ENCODE data around the gene NAV3. TPM values are rescaled to one million over a fixed set of nuclear protein-coding genes. Genes with fewer than 3 reads are reported as not detected.

The NAV3 gene
- total RNA-seq, 2 donors from 2014 or later = 0.08 TPM; not detected in 1

DNA sequence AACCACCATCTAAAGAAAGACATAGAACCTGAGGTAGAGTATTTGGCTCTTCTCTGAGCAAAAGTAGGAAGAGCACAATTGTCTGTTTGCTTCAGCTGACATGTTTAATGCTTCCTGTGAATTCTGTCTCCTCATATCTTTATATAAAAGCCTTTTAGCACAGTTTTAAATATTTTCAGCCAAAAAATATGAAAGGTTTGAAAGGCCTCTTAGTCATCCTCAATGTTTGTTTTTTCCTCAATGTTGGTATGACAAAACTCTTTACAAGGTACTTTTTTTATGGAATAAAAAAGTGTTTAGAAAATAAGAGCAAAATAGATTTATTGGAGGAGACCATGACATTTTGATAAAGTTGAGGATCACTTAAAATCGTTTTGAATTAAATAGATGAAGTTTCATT is 360.9 kb downstream of the NAV3 start:
- Mint-ChIP-seq H3K27ac (no peak overlapping the region), H3K4me1 (no peaks in the 10 kb centered on the region), H3K36me3 (ENCODE audit: low read depth) (no peaks in the 10 kb centered on the region), H3K4me3 (no peak overlapping the region), H3K27me3 (no peaks in the 10 kb centered on the region)
- DNase-seq (no peak), ATAC-seq (no peak)
- peaks cover 4% of the 10 kb centered on the region for H3K9me3 ChIP-seq (ENCODE audit: control insufficient read depth, low read length, poor library complexity, severe bottlenecking)

GRCh38 chr12:78192979-78193378 is 362.3 kb downstream of the NAV3 start:
- H3K27ac Mint-ChIP-seq = no peak overlapping the region
- H3K4me1 Mint-ChIP-seq = no peaks in the 10 kb centered on the region
- no peaks in the 10 kb centered on the region for H3K36me3 Mint-ChIP-seq (ENCODE audit: low read depth)
- ATAC-seq (no peak), DNase-seq (no peak)
- no peak overlapping the region for H3K4me3 Mint-ChIP-seq
- H3K9me3 ChIP-seq (ENCODE audit: control insufficient read depth, low read length, poor library complexity, severe bottlenecking) = peaks cover 4% of the 10 kb centered on the region
- H3K27me3 Mint-ChIP-seq = no peaks in the 10 kb centered on the region

GRCh38 chr12:78194448-78194847 is 363.8 kb downstream of the NAV3 start:
- H3K4me1 Mint-ChIP-seq = no peaks in the 10 kb centered on the region
- H3K4me3 Mint-ChIP-seq = no peak overlapping the region
- ATAC-seq (no peak), DNase-seq (no peak)
- H3K9me3 ChIP-seq (ENCODE audit: control insufficient read depth, low read length, poor library complexity, severe bottlenecking) = peaks cover 4% of the 10 kb centered on the region
- no peak overlapping the region for H3K27ac Mint-ChIP-seq
- H3K27me3 Mint-ChIP-seq = no peaks in the 10 kb centered on the region
- no peaks in the 10 kb centered on the region for H3K36me3 Mint-ChIP-seq (ENCODE audit: low read depth)

DNA sequence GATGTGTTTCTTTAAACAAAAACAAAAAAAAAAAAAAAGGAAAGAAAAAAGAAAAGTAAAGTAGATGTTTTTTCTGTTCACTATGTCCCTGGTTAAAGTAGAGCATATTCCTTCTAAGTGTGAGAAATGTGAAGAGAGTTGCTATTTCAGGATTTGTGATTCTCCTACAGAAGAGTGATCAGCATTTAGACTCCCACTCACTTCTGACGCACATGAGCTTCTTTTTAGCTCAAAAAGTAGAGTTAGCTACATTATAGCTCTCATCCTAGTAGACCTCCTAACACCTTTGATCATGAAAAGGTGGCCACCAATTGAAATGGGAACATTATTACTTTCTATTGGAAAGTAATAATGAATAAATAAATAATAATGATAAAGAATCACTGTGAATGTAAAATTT is 368.2 kb downstream of the NAV3 start:
- DNase-seq (no peak), ATAC-seq (no peak)
- Mint-ChIP-seq H3K4me1 (no peaks in the 10 kb centered on the region), H3K36me3 (ENCODE audit: low read depth) (no peaks in the 10 kb centered on the region), H3K27ac (no peak overlapping the region), H3K27me3 (no peaks in the 10 kb centered on the region), H3K4me3 (no peak overlapping the region)
- H3K9me3 ChIP-seq (ENCODE audit: control insufficient read depth, low read length, poor library complexity, severe bottlenecking) = no peaks in the 10 kb centered on the region

DNA sequence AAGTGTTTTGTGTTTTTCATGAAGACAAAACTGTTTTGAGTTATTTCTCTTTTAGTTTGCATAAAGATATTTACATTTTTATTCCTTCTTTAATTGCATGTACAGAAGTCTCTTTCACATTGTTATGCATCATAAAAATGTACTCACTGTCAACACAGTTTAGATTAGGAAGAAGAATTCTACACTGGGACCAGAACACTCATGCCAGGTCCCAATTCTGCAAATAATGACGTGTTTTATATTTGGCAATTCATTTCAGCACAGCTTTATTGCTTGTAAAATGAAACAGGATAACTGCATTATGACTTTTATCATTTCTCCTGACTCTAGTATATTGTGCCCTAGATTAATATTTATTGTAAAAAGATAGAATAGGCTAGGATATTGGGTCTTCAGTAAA is 369.2 kb downstream of the NAV3 start:
- H3K4me3 Mint-ChIP-seq = no peak overlapping the region
- H3K27ac Mint-ChIP-seq = no peak overlapping the region
- DNase-seq (no peak), ATAC-seq (no peak)
- H3K9me3 ChIP-seq (ENCODE audit: control insufficient read depth, low read length, poor library complexity, severe bottlenecking) = no peaks in the 10 kb centered on the region
- H3K27me3 Mint-ChIP-seq = no peaks in the 10 kb centered on the region
- no peaks in the 10 kb centered on the region for H3K4me1 Mint-ChIP-seq
- no peaks in the 10 kb centered on the region for H3K36me3 Mint-ChIP-seq (ENCODE audit: low read depth)

GRCh38 chr12:78204926-78205325 is 374.2 kb downstream of the NAV3 start:
- no peaks in the 10 kb centered on the region for H3K27me3 Mint-ChIP-seq
- ATAC-seq = no peak
- no peak for DNase-seq
- no peaks in the 10 kb centered on the region for H3K9me3 ChIP-seq (ENCODE audit: control insufficient read depth, low read length, poor library complexity, severe bottlenecking)
- no peaks in the 10 kb centered on the region for H3K4me1 Mint-ChIP-seq
- no peak overlapping the region for H3K4me3 Mint-ChIP-seq
- H3K36me3 Mint-ChIP-seq (ENCODE audit: low read depth) = no peaks in the 10 kb centered on the region
- no peak overlapping the region for H3K27ac Mint-ChIP-seq

- no peaks in the 10 kb centered on the region for H3K27me3 Mint-ChIP-seq
- no peak overlapping the region for H3K4me3 Mint-ChIP-seq
- DNase-seq (no peak), ATAC-seq (no peak)
- no peaks in the 10 kb centered on the region for H3K9me3 ChIP-seq (ENCODE audit: control insufficient read depth, low read length, poor library complexity, severe bottlenecking)
- H3K27ac Mint-ChIP-seq = no peak overlapping the region
- H3K36me3 Mint-ChIP-seq (ENCODE audit: low read depth) = no peaks in the 10 kb centered on the region
- no peaks in the 10 kb centered on the region for H3K4me1 Mint-ChIP-seq
Measured at GRCh38 chr12:78208092-78208491, 377.4 kb downstream of the NAV3 start.

DNA sequence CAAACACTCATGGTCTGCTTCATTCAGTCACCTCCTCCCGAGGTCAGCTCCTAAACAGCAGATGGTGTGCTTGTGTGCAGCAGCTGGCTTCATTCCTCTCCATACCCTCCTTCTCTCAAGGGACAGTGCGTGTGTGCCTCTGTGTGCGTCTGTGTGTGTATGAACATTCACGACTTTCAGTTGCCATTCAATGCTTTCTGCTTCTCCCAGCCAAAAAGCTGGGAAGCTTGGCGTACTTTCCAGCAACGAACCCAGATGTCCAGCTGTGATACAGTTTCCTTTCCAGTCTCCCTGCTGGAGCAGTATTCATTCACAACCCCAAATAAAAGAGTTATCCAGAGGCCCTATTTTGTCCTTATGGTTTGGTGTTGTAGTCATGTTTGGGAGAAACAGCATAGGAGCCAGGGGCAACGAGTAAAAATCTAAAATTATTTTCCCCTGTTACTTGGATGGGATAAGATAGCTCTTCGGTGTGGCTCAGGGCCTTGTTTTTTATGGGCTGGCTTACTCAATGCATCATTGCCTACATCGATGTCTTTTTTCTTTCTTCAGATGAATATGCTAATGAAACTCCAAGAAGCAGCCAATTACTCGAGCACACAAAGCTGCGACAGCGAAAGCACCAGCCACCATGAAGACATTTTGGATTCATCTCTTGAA is 379.3 kb downstream of the NAV3 start:
- DNase-seq = no peak
- Mint-ChIP-seq H3K36me3 (ENCODE audit: low read depth) (no peaks in the 10 kb centered on the region), H3K4me1 (no peaks in the 10 kb centered on the region), H3K27me3 (no peaks in the 10 kb centered on the region), H3K4me3 (no peak overlapping the region), H3K27ac (no peak overlapping the region)
- no peaks in the 10 kb centered on the region for H3K9me3 ChIP-seq (ENCODE audit: control insufficient read depth, low read length, poor library complexity, severe bottlenecking)
- ATAC-seq = no peak

DNA sequence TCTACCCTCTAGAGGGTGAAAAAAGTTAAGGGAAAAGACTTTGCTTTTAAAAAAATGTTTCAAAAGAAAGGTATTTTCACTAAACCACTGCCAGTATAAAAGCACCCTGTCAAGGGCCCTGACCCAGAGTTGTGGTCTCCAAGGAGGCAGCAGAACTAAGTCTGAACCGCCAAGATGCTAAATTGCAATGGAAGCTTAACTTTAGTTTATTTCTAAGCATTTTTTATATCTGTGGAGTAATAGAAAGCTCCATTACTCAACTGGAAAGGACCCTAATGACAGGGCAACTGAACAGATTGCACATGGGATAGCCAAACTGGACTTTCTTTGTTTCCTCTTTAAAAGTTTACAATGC is 379.8 kb downstream of the NAV3 start:
- H3K4me3 Mint-ChIP-seq = no peak overlapping the region
- ATAC-seq (no peak), DNase-seq (no peak)
- H3K9me3 ChIP-seq (ENCODE audit: control insufficient read depth, low read length, poor library complexity, severe bottlenecking) = no peaks in the 10 kb centered on the region
- H3K27ac Mint-ChIP-seq = no peak overlapping the region
- H3K4me1 Mint-ChIP-seq = no peaks in the 10 kb centered on the region
- no peaks in the 10 kb centered on the region for H3K36me3 Mint-ChIP-seq (ENCODE audit: low read depth)
- no peaks in the 10 kb centered on the region for H3K27me3 Mint-ChIP-seq

DNA sequence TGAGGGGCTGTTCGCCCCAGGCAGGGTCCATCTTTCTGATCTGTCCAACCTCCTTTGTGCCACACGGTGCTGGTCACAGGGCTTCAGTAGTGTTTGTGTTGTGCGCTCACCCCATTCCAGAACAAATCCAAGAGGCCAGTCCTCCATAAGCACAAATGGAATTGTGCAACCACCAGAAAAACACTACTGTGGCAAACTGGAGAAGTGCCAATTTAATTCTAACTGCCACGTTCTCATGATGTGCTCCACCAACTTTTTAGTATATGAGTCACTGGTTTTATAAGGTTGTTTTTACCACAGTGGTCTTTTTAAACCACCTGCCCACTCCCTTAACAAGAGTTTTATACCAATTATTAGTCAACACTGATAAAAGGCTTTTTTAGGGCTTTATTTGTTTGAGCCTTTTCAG is 380.2 kb downstream of the NAV3 start:
- DNase-seq (no peak), ATAC-seq (no peak)
- Mint-ChIP-seq H3K27me3 (no peaks in the 10 kb centered on the region), H3K27ac (no peak overlapping the region), H3K4me3 (no peak overlapping the region), H3K4me1 (no peaks in the 10 kb centered on the region), H3K36me3 (ENCODE audit: low read depth) (no peaks in the 10 kb centered on the region)
- no peaks in the 10 kb centered on the region for H3K9me3 ChIP-seq (ENCODE audit: control insufficient read depth, low read length, poor library complexity, severe bottlenecking)

DNA sequence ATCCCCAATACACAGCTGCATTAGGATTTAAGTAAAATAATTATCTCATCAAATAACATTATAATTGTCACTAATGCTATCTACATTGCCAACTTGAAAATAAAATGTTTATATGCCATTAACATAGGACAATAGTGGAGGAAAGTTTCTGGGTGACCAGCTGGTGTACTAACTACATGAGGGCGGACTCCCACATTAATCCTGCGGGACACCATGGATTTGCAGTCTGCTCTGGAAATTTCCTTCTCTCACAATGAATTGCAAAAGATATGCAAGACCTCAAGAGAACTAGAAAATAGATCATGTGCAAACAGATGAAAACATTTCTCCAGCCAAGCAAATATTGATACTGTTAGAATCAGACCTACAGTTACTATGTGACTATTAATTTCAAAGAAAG is 390.1 kb downstream of the NAV3 start:
- Mint-ChIP-seq H3K27ac (no peak overlapping the region), H3K27me3 (no peaks in the 10 kb centered on the region), H3K4me1 (no peaks in the 10 kb centered on the region), H3K36me3 (ENCODE audit: low read depth) (no peaks in the 10 kb centered on the region), H3K4me3 (no peak overlapping the region)
- ATAC-seq (no peak), DNase-seq (no peak)
- H3K9me3 ChIP-seq (ENCODE audit: control insufficient read depth, low read length, poor library complexity, severe bottlenecking) = no peaks in the 10 kb centered on the region

DNA sequence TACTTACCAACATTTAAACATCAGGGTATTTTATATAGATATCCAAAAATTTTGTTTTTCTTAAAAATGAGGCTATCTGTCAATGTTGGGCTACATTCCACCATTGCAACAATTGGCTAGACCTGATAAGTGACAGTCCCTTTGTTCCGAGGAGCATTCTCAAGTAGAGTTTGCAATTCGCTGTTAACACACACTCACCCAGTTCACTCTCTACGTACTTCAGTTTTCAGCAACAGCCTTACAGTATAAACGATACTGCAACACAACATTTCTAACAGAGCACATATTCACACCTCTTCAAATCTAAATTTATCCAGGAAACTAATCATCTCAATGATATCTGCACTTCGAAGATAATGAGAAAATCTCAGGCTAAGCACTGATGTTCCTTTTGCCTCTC is 393.5 kb downstream of the NAV3 start:
- Mint-ChIP-seq H3K4me3 (no peak overlapping the region), H3K4me1 (no peaks in the 10 kb centered on the region), H3K36me3 (ENCODE audit: low read depth) (no peaks in the 10 kb centered on the region), H3K27me3 (no peaks in the 10 kb centered on the region), H3K27ac (no peak overlapping the region)
- H3K9me3 ChIP-seq (ENCODE audit: control insufficient read depth, low read length, poor library complexity, severe bottlenecking) = no peaks in the 10 kb centered on the region
- DNase-seq (no peak), ATAC-seq (no peak)

DNA sequence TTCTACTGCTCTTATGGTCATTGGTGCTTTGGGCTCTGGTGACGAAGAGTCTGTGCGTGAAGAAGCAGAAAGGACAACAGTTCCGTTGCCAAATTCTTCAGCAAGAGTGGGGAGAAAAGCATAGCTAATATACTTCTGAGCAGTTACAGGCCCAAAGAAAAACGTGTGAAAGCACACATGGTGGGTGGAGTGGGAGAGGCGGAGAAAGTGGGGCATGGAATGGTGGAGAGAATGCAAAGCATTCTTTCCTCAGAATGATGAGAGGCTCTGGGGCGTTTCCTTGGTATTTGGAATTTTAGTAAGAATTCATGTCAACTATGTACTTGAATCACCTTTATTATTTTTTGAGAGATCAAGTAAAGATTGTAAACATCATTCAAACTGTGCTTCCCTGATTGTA is 396.1 kb downstream of the NAV3 start:
- no peak for ATAC-seq
- no peak for DNase-seq
- Mint-ChIP-seq H3K36me3 (ENCODE audit: low read depth) (no peaks in the 10 kb centered on the region), H3K27me3 (no peaks in the 10 kb centered on the region), H3K27ac (no peak overlapping the region), H3K4me3 (no peak overlapping the region), H3K4me1 (no peaks in the 10 kb centered on the region)
- H3K9me3 ChIP-seq (ENCODE audit: control insufficient read depth, low read length, poor library complexity, severe bottlenecking) = no peaks in the 10 kb centered on the region

- no peak for DNase-seq
- no peak for ATAC-seq
Measured at GRCh38 chr12:78229591-78230101, 399.0 kb downstream of the NAV3 start.

More at GRCh38 chr12:78229591-78230101, 399.0 kb downstream of the NAV3 start:
- Mint-ChIP-seq H3K27me3 (no peaks in the 10 kb centered on the region), H3K36me3 (ENCODE audit: low read depth) (no peaks in the 10 kb centered on the region), H3K27ac (no peak overlapping the region), H3K4me1 (no peaks in the 10 kb centered on the region), H3K4me3 (no peak overlapping the region)
- H3K9me3 ChIP-seq (ENCODE audit: control insufficient read depth, low read length, poor library complexity, severe bottlenecking) = no peaks in the 10 kb centered on the region
